ENCODE results near the gene IGHMBP2. TPM values are rescaled to one million over a fixed set of nuclear protein-coding genes. Genes with fewer than 3 reads are reported as not detected.

Gene IGHMBP2
- total RNA-seq, 1 experiment from 2014 or later, result 27.0 TPM

DNA sequence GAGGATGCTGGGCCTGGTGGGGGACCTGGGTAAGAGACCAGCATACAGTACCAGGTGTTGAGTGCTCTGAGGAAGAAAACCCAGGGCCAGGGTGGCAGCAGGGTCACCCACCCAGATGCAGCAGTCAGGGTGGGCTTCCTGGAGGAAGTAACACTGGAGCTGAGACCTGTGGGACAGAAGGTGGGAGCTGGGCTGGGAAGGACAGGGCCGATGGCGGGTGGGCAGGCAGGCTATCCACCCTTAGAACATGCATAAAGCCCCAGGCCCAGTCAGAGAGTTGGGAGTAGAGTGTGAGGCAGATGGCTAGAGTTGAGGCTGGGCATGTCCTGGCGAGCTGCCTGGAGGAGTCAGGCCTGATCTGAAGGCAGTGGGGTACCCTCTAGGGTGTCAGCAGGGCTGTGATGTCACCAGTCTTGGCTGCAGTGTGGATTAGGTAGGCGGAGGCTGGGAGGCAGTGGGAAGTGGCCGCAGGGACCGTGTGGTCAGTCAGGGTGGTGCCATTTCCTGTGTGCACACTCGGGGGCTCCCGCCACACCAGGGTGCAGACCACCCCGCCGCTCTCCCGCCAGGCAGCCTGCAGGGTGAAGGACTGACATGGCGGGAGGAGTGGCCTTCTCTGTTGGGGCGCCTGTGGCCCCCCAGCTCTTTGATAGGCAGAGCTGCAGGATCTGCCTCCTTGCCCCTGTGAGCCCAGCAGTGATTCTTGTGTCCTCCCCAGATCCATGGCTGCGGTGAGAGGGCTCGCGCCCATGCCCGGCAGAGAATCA is 35.3 kb downstream of the IGHMBP2 start:
- Histone ChIP-seq H3K4me1 (replicated peaks; ENCODE audit: insufficient read depth) (no peaks in the 10 kb centered on the region), H3K27me3 (ENCODE audit: insufficient read depth, low read depth) (no peaks in the 10 kb centered on the region), H3K9me3 (ENCODE audit: insufficient read depth, low read depth) (no peaks in the 10 kb centered on the region), H3K4me2 (no peak overlapping the region), H3K27ac (no peak overlapping the region), H2AFZ (no peak overlapping the region), H3K9me2 (ENCODE audit: insufficient read depth) (no peaks in the 10 kb centered on the region), H4K20me1 (ENCODE audit: insufficient read depth) (no peaks in the 10 kb centered on the region), H3K79me2 (ENCODE audit: low read depth) (no peaks in the 10 kb centered on the region), H3K4me3 (no peak overlapping the region), H3F3A (ENCODE audit: insufficient read depth, low read depth) (0 out of 2 replicates have a peak, but pooled peaks cover 7% of the 10 kb centered on the region), H3K36me3 (ENCODE audit: low read depth) (no peaks in the 10 kb centered on the region)
- TF ChIP-seq EZH2 (IDR thresholded peaks at IDR 0.05; ENCODE audit: low read depth) (no peak), CTCF (conservative IDR thresholded peaks at IDR 0.05) (no peak)
- no peak for DNase-seq
- CTCF ChIA-PET, result no interaction called here
- POLR2A ChIA-PET (ENCODE audit: unreplicated experiment), result no interaction called here
- intact Hi-C loops (cut with micrococcal nuclease; ENCODE audit: unreplicated experiment), result no loop called here
- no TSS peak for BruUV-seq (replicated peaks)

- intact Hi-C loops (cut with micrococcal nuclease; ENCODE audit: unreplicated experiment), result no loop called here
- Histone ChIP-seq H3K4me1 (replicated peaks; ENCODE audit: insufficient read depth) (no peaks in the 10 kb centered on the region), H2AFZ (no peak overlapping the region), H3K9me3 (ENCODE audit: insufficient read depth, low read depth) (no peaks in the 10 kb centered on the region), H3K27ac (no peak overlapping the region), H3K9me2 (ENCODE audit: insufficient read depth) (no peaks in the 10 kb centered on the region), H3K4me3 (no peak overlapping the region), H3K36me3 (ENCODE audit: low read depth) (no peaks in the 10 kb centered on the region), H4K20me1 (ENCODE audit: insufficient read depth) (no peaks in the 10 kb centered on the region), H3K4me2 (no peak overlapping the region), H3K27me3 (ENCODE audit: insufficient read depth, low read depth) (no peaks in the 10 kb centered on the region), H3K79me2 (ENCODE audit: low read depth) (no peaks in the 10 kb centered on the region), H3F3A (ENCODE audit: insufficient read depth, low read depth) (0 out of 2 replicates have a peak, but pooled peaks cover 7% of the 10 kb centered on the region)
- TF ChIP-seq EZH2 (IDR thresholded peaks at IDR 0.05; ENCODE audit: low read depth), result no peak
- TF ChIP-seq CTCF (conservative IDR thresholded peaks at IDR 0.05), result no peak
- DNase-seq, result no peak
- POLR2A ChIA-PET (ENCODE audit: unreplicated experiment), result no interaction called here
- CTCF ChIA-PET, result no interaction called here
- BruUV-seq (replicated peaks), result no TSS peak
Measured at GRCh38 chr11:68939583-68940555, 36.2 kb downstream of the IGHMBP2 start.

GRCh38 chr11:68940651-68941323 is 37.1 kb downstream of the IGHMBP2 start:
- no peak overlapping the region for H3K4me3 ChIP-seq
- intact Hi-C loops (cut with micrococcal nuclease; ENCODE audit: unreplicated experiment), result no loop called here
- no peaks in the 10 kb centered on the region for H3K36me3 ChIP-seq (ENCODE audit: low read depth)
- no peaks in the 10 kb centered on the region for H3K27me3 ChIP-seq (ENCODE audit: insufficient read depth, low read depth)
- no peak overlapping the region for H3K4me2 ChIP-seq
- H3K27ac ChIP-seq, result no peak overlapping the region
- no peaks in the 10 kb centered on the region for H3K9me3 ChIP-seq (ENCODE audit: insufficient read depth, low read depth)
- no TSS peak for BruUV-seq (replicated peaks)
- CTCF ChIA-PET, result no interaction called here
- TF ChIP-seq CTCF (conservative IDR thresholded peaks at IDR 0.05), result no peak
- TF ChIP-seq EZH2 (IDR thresholded peaks at IDR 0.05; ENCODE audit: low read depth), result no peak
- no peaks in the 10 kb centered on the region for H3K4me1 ChIP-seq (replicated peaks; ENCODE audit: insufficient read depth)
- H4K20me1 ChIP-seq (ENCODE audit: insufficient read depth), result no peaks in the 10 kb centered on the region
- H3K79me2 ChIP-seq (ENCODE audit: low read depth), result no peaks in the 10 kb centered on the region
- no peak overlapping the region for H2AFZ ChIP-seq
- H3K9me2 ChIP-seq (ENCODE audit: insufficient read depth), result no peaks in the 10 kb centered on the region
- 0 out of 2 replicates have a peak, but pooled peaks cover 7% of the 10 kb centered on the region for H3F3A ChIP-seq (ENCODE audit: insufficient read depth, low read depth)
- DNase-seq, result no peak
- POLR2A ChIA-PET (ENCODE audit: unreplicated experiment), result no interaction called here
